HG02678 (cell line): ENCODE data around the gene GANC.
"Not testable (repeated sequence)": the region's sequence is repeated elsewhere in the genome, so short reads cannot be mapped to it uniquely, and the experiment has no call there.

Experiments
- ATAC-seq: cut with Tn5 transposase; IDR thresholded peaks from one replicate; pipeline ENCODE4 v1.9.1; 2021; ENCODE audit warnings: mild to moderate bottlenecking, moderate library complexity; ENCODE audit not compliant: unreplicated experiment

The GANC gene

GRCh38 chr15:42283671-42284070, 10.7 kb downstream of the GANC start:
- no peak for ATAC-seq

GRCh38 chr15:42284551-42284950, 11.6 kb downstream of the GANC start:
- ATAC-seq = no peak

DNA sequence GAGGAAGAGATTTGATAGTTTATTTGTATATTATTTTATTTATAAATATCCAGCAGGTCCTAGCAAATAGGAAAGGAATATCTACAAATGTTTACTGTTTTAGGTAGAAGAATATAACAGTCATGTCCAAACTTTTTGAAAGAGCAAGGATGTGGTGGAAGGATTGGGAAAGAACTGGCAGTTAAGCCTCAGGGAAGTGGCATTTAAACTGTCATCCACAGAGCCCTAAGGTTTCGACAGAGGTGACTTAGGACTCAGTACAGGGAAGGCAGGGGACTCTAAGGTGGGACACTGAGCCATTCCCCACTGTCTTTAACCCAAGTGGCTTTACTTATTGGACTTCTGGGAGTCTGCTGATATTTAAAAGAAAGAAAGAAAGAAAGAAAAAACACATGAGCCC, 12.0 kb downstream of the GANC start:
- no peak for ATAC-seq

- no peak for ATAC-seq
Measured at GRCh38 chr15:42286445-42287029, 13.5 kb downstream of the GANC start.

DNA sequence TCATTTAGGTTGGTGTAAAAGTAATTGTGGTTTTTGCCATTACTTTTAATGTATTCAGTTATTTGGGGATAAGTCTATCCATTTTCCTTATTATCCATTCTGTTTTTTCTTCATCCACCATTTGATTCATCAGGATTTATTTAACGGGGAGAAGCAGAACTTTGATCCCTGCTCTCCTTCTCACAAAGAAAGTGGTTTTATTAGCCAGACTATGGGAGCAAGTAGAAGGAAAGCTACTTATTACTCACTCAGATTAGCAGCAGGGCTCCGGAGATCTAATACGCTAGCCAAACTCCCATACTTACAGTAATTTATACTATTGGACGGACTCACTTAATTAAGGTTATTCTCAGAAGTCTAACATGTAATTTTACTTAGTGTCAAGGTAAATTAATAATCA, 14.9 kb downstream of the GANC start:
- ATAC-seq = no peak

- no peak for ATAC-seq
Measured at GRCh38 chr15:42289166-42289565, 16.2 kb downstream of the GANC start.

- ATAC-seq = not testable (repeated sequence)
Measured at GRCh38 chr15:42301004-42301403, 28.0 kb downstream of the GANC start.

DNA sequence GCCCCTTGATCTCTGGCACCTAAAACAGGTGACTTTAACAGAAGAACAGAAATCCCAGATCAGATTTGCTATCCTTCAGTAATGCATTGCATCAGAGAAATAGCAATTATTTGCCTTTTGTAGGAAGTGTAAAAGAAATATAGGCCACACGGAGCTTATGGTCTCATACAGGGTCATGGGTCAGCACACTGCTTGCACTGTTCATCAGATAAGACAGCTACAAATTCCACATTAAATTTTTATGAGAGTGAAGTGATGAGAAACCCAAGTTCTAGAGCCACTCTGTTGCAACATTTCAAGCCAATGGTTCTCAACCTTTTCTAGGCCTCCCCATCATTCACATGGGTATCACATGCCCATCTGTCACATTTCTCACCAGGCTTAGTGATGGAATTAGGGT, 33.7 kb downstream of the GANC start:
- no peak for ATAC-seq

DNA sequence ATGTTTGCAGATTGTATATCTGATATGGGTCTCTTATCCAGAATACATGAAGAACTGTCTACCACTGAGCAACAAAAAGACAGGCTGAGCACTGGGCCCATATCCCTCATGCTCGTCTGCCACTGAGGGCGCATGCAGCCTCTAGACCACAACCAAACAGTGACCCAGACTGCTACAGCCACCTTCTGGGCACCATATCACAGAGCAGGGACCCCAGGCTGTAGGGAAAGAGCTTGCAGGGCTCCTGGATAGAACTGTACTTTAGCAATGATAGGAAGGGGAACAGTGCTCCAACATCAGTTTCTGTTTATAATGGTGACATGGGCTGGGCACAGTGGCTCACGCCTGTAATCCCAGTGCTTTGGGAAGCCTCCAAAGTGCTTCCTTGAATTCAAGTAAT, 40.5 kb downstream of the GANC start:
- ATAC-seq = no peak

GRCh38 chr15:42314818-42315217, 41.8 kb downstream of the GANC start:
- no peak for ATAC-seq

DNA sequence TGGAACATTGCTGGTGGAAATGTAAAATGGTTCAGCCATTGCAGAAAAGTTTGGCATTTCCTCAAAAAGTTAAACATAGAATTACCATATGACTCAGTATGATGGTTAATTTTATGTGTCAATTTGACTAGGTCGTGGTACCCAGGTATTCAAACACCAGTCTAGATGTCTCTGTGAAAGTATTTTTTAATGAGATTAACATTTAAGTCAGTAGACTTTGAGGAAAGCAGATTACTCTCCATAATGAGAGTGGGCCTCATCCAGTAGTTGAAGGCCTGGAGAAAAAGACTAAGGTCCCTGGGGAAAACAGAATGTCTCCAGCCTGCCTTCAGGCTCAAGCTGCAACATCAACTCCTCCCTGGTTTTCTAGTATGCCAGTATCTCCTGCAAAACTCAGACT, 42.5 kb downstream of the GANC start:
- ATAC-seq = no peak

DNA sequence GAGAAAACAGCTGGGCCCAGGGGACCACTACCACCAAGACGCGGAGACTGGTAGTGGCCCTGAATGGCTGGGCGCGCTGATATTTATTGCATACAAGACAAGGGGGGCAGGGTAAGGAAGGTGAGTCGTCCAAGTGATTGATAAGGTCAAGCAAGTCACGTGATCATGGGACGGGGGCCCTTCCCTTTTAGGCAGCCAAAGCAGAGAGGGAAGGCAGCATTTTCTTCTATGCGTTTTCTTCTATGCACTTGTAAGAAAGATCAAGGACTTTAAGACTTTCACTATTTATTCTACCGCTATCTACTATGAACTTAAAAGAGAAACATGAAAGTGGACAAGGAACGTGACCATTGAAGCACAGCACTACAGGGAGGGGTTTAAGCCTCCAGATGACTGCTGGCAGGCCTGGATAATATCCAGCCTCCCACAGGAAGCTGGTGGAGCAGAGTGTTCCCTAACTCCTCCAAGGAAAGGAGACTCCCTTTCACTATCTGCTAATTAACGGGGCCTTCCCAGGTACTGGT, 43.3 kb downstream of the GANC start:
- not testable (repeated sequence) for ATAC-seq

DNA sequence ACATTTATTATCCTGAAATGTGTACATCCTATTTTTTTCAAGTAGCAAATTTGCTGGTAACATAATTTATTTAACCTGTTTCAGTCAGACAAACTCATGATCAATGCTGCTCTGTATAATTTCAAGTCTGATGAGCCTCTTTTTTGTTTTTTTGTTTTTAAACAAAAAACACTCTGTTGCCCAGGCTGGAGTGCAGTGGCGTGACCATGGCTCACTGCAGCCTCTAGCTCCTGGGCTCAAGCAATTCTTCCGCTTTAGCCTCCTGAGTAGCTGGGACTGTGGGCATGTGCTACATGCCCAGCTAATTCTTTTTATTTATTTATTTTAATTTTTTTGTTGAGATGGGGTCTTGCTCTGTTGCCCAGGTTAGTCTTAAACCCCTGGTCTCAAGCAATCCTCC, 46.2 kb downstream of the GANC start:
- ATAC-seq = no peak

- no peak for ATAC-seq
Measured at GRCh38 chr15:42324308-42324707, 51.3 kb downstream of the GANC start.

GRCh38 chr15:42329161-42329560, 56.2 kb downstream of the GANC start:
- no peak for ATAC-seq

DNA sequence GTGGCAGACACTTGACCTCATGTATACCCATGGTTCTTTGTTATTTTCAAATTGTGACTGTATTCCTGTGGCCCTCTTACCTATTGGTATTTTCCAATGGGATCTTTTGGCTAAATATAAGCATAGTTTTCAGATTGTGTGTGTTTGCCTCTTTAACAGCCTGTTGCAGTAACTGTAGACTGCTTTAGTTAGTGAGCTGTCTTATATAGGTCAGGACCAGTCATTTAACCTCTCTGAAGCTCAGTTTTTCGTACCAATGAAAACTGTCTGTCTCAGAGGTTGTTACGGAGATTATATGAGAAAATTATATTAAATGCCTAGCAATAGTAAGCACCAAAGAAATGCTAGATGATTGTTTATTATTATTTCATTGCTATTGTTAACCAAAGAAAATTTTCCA, 57.0 kb downstream of the GANC start:
- ATAC-seq = no peak

GRCh38 chr15:42331235-42331634, 58.2 kb downstream of the GANC start:
- ATAC-seq = no peak

DNA sequence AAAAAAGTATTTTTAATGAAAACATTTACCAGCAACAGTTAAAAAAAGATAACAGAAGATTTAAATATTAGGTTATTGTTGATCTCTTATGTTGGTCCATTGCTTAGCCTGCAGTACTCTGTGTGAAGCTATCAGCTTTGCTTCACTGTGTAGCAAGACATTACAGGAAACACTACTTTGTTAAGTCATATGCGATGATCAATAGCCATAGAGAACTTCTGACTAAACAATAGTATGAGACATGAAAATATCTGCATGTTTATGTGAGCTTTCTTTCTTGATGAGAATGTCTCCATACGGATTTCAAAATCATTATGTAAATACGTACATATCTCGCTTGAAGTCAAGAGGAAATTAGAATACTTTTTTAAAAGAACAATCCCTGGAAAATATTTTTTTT, 59.3 kb downstream of the GANC start:
- no peak for ATAC-seq

GRCh38 chr15:42335074-42335473, 62.1 kb downstream of the GANC start:
- ATAC-seq = no peak

- not testable (repeated sequence) for ATAC-seq
Measured at GRCh38 chr15:42336650-42337049, 63.6 kb downstream of the GANC start.

DNA sequence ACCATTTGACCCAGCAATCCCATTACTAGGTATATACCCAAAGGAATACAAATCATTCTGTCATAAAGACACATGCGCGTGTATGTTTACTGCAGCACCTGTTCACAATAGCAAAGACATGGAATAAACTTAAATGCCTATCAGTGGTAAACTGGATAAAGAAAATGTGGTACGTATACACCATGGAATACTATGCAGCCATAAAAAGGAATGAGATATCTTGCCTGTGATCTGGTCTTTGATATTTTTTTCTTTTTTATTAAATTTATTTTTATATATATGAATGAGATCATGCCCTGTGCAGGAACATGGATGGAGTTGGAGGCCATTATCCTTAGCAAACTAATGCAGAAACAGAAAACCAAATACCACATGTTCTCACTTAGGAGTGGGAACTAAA, 64.1 kb downstream of the GANC start:
- ATAC-seq = not testable (repeated sequence)

GRCh38 chr15:42338500-42338899, 65.5 kb downstream of the GANC start:
- ATAC-seq = no peak

GRCh38 chr15:42343596-42344232, 70.7 kb downstream of the GANC start:
- ATAC-seq = no peak
